GM18520 (cell line): ENCODE measurements around the gene RAP1GAP.

ENCODE experiments used
- ATAC-seq: cut with Tn5 transposase; IDR thresholded peaks from one replicate; pipeline ENCODE4 v1.9.1; 2021; ENCODE audit not compliant: unreplicated experiment

The RAP1GAP gene

GRCh38 chr1:21596174-21596573, 73.0 kb downstream of the RAP1GAP start:
- ATAC-seq = no peak

GRCh38 chr1:21594935-21595897, 73.9 kb downstream of the RAP1GAP start:
- no peak for ATAC-seq

GRCh38 chr1:21594501-21594900, 74.7 kb downstream of the RAP1GAP start:
- ATAC-seq = no peak

- ATAC-seq = no peak
Observed at GRCh38 chr1:21593231-21593630, 75.9 kb downstream of the RAP1GAP start.

- ATAC-seq = no peak
Observed at GRCh38 chr1:21592086-21592865, 76.9 kb downstream of the RAP1GAP start.

- no peak for ATAC-seq
Observed at GRCh38 chr1:21590934-21591333, 78.2 kb downstream of the RAP1GAP start.

- ATAC-seq = no peak
Observed at GRCh38 chr1:21590126-21590880, 78.9 kb downstream of the RAP1GAP start.

GRCh38 chr1:21589618-21590017, 79.5 kb downstream of the RAP1GAP start:
- ATAC-seq = no peak

GRCh38 chr1:21587602-21587953, 81.6 kb downstream of the RAP1GAP start:
- no peak for ATAC-seq

- no peak for ATAC-seq
Observed at GRCh38 chr1:21586846-21587601, 82.1 kb downstream of the RAP1GAP start.

GRCh38 chr1:21586222-21586621, 82.9 kb downstream of the RAP1GAP start:
- ATAC-seq = no peak

- ATAC-seq = no peak
Observed at GRCh38 chr1:21585037-21585436, 84.1 kb downstream of the RAP1GAP start.

- ATAC-seq = no peak
Observed at GRCh38 chr1:21584096-21584495, 85.1 kb downstream of the RAP1GAP start.

- no peak for ATAC-seq
Observed at GRCh38 chr1:21579791-21580190, 89.4 kb downstream of the RAP1GAP start.

- no peak for ATAC-seq
Observed at GRCh38 chr1:21577933-21578332, 91.2 kb downstream of the RAP1GAP start.

- ATAC-seq = no peak
Observed at GRCh38 chr1:21577324-21577723, 91.8 kb downstream of the RAP1GAP start.

- ATAC-seq = no peak
Observed at GRCh38 chr1:21576798-21577187, 92.4 kb downstream of the RAP1GAP start.

GRCh38 chr1:21576031-21576797, 92.9 kb downstream of the RAP1GAP start:
- no peak for ATAC-seq

GRCh38 chr1:21575351-21575942, 93.7 kb downstream of the RAP1GAP start:
- ATAC-seq = no peak
